Stimulated activated CD4-positive, alpha-beta T cell treated with anti-CD3 and anti-CD28 coated beads, Interleukin-15, amount 100 ng/mL, for 24 hours (primary cell): ENCODE results near the gene OR6K2.
"Not testable (repeated sequence)": the region's sequence is repeated elsewhere in the genome, so short reads cannot be mapped to it uniquely, and the experiment has no call there.

Experiments
- DNase-seq: peaks from one replicate; pipeline ENCODE4 v3.0.0-alpha.2; 2020

Gene OR6K2, protein sequence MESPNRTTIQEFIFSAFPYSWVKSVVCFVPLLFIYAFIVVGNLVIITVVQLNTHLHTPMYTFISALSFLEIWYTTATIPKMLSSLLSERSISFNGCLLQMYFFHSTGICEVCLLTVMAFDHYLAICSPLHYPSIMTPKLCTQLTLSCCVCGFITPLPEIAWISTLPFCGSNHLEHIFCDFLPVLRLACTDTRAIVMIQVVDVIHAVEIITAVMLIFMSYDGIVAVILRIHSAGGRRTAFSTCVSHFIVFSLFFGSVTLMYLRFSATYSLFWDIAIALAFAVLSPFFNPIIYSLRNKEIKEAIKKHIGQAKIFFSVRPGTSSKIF

GRCh38 chr1:158700552-158700951, at the start of gene OR6K2:
Gene OR6K2, minus strand, starts transcription at chr1:158700652. Its CDS starts 0 bp downstream, at chr1:158700652.
- DNase-seq, result no peak

DNA sequence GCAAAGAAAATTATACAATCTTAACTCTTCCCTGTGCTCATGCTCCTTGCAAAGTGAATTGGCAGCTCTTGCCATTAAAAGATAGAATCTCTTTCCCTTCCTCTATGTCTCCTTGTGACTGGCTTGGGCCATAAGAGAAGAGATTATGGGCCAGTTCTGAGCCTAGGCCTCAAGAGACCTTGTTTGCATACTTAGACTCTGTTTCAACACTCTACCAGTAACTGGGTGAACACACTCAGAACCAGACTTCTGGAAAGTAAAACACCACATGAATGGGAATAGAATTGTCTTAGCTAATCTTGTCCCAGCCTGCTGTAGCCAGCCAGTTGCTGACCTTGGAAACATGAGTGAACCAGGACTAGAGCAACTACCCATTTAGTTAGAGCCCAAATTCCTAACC, 35.4 kb upstream of the OR6K2 start:
- no peak for DNase-seq

DNA sequence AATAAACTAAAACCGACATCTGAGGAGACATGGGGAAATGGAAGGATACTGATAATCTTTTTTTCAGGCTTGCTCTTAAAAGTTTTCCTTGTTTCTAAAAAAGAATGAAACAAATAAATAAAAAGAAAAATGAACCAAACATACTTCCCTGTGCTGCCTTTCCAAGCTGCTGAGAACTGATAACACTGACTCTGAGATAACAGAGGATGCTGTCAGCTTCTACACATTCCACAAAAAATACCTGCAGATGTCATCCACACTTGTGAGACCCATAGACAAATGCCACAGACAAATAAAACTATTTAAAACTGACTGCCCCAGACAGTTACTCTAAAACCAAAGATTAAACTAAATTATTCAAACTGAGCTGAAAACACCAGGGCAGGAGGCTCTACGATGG, 32.1 kb upstream of the OR6K2 start:
- no peak for DNase-seq

DNA sequence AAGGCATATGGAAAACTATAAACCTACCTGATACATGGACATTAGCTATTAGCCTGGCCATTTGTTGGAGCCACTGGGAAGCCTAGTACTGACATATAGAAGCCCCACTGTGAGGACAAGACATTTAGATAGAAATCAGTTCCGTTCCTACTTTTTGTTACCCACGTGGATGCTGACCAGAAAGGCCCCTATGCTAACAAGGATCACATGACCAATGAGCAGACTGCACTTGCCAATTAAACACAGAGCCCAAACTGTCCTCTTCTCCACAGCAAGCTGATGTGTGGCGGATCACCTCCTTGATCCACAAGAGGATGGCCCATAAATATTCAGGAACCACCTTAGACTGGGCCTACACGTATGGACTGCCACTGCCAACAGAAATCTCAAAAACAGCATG, 31.3 kb upstream of the OR6K2 start:
- DNase-seq, result no peak

DNA sequence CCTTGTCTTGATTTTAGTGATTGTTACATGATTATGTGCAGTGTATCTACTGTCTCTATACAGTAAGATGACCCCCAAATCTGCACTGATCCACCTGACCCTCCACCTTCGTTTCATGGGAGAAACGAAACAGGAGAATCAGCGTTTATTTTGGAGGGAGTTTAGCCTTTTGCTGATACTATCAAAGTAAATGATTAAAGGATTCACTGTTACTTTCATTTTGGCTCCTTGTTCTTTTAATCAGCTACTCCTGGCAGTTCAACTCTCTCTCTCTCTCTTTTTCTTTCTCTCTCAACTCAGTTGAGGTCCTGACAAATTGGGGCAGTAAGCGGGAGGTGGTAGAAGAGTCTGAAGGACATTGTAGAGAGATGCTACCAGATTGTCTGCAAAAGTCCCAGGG, 30.0 kb upstream of the OR6K2 start:
- DNase-seq, result no peak

GRCh38 chr1:158728510-158729225, 28.2 kb upstream of the OR6K2 start:
- no peak for DNase-seq

GRCh38 chr1:158724442-158724841, 24.0 kb upstream of the OR6K2 start:
- no peak for DNase-seq

DNA sequence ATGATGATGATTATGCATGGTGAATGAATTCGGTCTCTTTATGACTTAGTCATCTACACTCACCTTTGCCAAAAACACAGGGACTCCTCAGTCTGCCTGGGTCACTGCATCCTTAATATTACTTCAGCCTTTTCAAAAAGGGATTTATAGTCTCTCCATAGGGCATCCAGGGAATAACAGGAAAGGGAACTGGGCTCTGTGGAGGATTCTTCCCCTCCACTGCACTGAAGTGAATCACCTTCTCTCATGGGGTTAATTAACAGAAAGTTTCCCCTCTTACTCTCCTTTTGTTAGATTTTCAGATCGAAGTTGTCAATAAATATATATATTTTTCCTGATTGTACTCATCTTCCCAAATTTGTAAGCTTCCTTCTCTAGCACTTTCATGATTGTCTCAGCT, 20.2 kb upstream of the OR6K2 start, which contains the start of gene OR6K3:
Gene OR6K3, minus strand, starts transcription at position 101 of the 400 bp plus-strand sequence. CDS start 2,605 bp downstream, outside the sequence.
- no peak for DNase-seq

DNA sequence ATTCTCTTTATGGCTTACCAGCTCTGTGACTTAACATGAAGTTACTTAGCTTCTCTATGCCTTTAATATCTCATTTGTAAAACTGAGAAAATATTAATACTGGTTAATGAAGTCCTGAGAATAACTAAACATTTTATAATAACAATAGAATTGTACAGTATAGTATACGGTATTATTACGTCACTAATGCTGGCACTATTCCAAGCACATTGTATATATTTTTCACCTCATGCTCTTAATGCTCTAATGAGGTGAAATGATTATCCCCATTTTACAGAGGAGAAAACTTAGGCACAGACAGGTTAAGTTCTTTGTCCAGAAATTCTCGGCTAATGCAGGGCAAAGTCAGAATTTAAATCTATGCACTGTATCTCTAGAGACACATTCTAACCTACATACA, 19.2 kb upstream of the OR6K2 start:
- DNase-seq, result no peak

GRCh38 chr1:158717344-158717743, 16.9 kb upstream of the OR6K2 start:
- DNase-seq, result no peak

GRCh38 chr1:158716335-158716734, 15.9 kb upstream of the OR6K2 start:
- DNase-seq, result no peak

GRCh38 chr1:158714754-158715153, 14.3 kb upstream of the OR6K2 start:
- no peak for DNase-seq

GRCh38 chr1:158711098-158711497, 10.6 kb upstream of the OR6K2 start:
- DNase-seq, result no peak

DNA sequence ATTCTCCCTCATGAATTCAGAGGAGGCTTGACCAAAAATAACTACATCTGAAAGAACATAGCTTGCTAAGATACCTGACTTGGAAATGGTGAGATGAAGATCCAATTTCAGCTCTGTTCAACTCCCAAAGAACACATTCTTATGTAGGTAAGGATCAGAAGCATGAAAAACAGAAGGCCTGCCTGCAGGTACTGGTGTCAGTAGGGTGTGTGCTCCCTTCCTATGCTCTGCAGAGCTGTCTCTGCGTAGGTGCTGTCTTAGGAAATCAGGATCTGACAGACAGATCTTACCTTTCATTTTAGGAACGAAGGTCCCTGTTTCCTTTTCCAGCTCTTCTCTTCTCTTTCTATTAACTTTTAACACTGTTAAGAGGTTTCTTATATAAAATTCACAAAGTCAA, 5.6 kb upstream of the OR6K2 start:
- DNase-seq, result no peak

DNA sequence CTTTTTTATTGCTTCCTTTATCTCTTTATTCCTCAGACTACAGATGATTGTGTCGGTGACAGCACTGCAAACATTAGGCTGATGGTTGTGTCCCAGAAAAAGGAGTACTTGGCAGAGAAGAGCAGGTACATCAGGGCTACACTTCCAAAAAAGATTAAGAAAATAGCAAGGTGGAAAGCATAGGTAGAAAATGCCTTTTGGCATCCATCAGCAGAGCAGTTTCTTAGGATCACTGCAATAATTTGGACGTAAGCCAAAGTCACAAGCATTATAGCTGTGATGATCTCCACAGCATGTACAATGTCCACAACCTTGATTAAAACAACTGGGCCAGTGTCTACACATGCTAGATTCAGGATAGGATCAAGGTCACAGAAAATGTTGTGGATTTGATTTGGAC, 5.9 kb downstream of the OR6K2 start:
- DNase-seq, result no peak

DNA sequence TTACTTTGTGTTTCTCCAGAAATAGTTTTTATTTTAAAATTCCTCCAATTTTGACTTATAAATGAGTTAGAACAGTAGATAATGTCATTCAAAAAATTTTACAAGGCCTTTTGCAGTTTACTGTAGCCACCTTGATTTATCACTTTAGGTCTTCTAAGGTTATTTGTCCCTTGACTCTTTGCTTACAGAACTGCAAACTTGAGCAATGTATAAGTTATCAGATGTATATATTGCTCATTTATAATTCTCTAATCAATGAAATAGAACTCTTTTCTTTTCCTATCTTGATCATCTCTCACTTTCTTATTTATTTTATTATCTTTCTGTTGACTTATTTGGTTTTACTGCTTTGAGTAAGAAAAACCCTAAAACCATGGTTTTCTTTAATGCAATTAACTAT, 8.1 kb downstream of the OR6K2 start:
- no peak for DNase-seq

- no peak for DNase-seq
These were observed 8.5 kb downstream of the OR6K2 start for GRCh38 chr1:158691907-158692306.

DNA sequence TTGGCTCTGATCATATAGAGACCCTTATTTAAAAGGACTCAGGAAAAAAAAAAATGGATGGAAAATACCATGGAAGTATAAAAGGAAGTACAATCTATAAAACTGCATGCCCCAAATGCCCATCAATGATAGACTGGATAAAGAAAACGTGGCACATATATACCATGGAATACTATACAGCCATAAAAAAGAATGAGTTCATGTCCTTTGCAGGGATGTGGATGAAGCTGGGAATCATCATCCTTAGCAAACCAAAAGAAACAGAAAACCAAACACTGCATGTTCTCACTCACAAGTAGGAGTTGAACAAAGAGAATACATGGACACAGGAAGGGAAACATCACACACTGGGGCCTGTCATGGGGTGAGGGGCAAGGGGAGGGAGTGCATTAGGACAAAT, 9.3 kb downstream of the OR6K2 start:
- not testable (repeated sequence) for DNase-seq

- no peak for DNase-seq
These were observed 10.6 kb downstream of the OR6K2 start for GRCh38 chr1:158689875-158690274.

DNA sequence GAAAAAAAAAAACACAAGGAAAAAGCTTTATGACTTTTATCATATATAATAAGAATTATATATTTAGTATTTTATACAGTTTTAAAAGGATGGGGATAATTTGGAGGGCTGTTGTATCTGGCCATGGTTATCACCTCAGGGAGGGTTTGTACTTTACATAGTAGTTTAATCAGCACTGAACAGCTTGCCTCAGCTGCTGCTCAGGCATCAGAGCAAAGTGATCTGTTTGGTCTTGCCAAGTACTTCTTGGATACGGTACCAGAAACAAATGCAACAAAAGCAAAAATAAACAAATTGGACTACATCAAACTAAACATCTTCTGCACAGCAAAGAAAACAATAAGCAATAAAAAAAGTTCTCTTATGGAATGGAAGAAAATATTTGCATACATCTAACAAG, 11.3 kb downstream of the OR6K2 start:
- DNase-seq, result no peak

DNA sequence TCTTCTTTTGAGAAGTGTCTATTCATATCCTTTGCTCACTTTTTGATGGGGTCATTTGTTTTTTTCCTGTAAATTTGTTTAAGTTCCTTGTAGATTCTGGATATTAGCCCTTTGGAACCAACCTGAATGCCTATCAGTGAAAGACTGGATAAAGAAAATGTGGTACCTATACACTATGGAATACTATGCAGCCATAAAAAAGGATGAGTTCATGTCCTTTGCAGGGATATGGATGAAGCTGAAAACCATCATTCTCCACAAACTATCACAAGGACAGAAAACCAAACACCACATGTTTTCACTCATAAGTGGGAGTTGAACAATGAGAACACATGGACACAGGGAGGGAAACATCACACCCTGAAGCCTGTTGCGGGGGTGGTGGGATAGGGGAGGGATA, 12.1 kb downstream of the OR6K2 start:
- DNase-seq, result not testable (repeated sequence)

GRCh38 chr1:158687037-158687436, 13.4 kb downstream of the OR6K2 start:
- no peak for DNase-seq

DNA sequence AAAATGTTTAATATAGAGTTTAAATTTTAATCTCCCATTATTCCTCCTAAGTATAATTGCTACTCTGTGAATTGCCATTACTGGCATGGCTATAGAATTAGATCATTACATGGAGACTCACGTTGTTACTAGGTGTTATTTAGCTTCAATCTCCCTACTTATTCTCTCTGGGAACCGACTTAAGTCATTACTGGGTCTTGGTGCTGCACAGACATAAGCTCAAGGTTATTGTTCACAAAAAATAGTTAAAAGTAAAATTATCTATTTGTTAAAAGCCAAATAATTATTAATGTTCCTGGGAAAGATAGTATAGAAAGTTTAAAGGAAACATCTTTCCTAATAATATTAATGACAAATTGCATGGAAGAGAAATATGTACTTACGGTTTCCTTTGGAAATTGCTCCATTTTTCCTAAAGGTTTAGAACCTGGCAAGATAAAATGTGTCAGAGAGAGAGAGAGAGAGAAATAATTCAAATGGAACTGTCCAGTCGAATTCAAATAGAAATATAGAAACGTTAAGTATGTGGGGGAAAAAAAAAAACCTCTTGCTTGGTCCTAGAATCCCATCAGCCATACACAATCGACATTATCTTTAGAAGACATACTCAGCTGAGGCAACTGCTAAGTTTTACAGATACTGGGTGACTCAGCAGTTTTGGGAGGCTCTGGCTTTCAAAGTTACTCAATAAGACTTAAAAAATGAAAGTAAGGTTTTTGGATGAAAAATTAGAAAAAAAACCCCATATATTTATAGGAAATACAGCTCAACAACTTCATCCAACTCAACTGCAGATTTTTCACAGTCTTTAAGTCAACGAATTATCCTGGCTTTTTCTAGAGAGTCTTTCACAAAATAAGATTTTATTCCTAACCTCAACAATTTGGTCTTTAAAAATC, 14.1 kb downstream of the OR6K2 start, which contains the start of gene SPTA1:
Gene SPTA1, minus strand, starts transcription at position 605 of the 899 bp plus-strand sequence. Its CDS starts 198 bp downstream, at position 407.
- no peak for DNase-seq
